Measurements from ENCODE around the gene UBE2M. TPM values are rescaled to one million over a fixed set of nuclear protein-coding genes. Genes with fewer than 3 reads are reported as not detected.
"Not testable (repeated sequence)": the region's sequence is repeated elsewhere in the genome, so short reads cannot be mapped to it uniquely, and the experiment has no call there.

Gene UBE2M
- total RNA-seq: 96.8 and 105 TPM in 2 replicates

- intact Hi-C loops (cut with micrococcal nuclease): loop anchor here (1.0 kb wide), 1 partner anchor 157 kb away; no protein-coding TSS in a partner anchor
Measured at GRCh38 chr19:58558066-58558622, at the start of gene UBE2M. Gene UBE2M (minus strand): TSS chr19:58558611. CDS start chr19:58558381, 230 bp downstream.

GRCh38 chr19:58607213-58607612 lies 48.8 kb upstream of the UBE2M start:
- intact Hi-C loops (cut with micrococcal nuclease): not testable (repeated sequence)

DNA sequence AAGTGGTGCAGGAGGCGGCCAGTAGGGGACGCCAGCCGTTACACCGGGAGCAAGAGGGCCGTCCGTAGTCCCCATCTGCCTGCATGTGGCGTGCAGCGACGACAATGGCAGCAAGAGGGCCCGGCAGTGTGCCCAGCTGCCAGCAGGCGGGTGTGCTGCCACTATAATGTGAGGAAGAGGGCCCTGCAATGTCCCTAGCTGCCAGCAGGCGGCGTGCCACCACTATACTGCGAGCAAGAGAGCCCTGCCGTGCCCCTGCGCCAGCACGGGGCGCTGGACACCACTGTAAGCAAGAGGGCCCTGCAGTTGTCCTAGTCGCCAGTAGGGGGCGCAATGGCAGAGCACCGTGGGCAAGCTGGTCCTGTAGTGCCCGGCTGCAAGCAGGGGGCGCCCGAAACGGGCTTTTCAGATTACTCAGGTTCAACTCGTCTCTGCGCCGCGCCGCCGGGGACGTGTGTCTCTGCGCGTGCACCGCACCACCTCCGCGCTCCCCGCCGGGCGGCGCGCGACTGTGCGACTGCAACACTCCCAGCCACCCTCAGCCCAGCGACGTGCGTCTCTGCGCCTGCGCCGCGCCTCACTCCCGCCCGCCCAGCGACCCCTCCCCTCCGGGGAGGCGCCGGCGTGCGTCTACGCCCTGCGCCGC lies 48.0 kb upstream of the UBE2M start:
- intact Hi-C loops (cut with micrococcal nuclease): not testable (repeated sequence)

DNA sequence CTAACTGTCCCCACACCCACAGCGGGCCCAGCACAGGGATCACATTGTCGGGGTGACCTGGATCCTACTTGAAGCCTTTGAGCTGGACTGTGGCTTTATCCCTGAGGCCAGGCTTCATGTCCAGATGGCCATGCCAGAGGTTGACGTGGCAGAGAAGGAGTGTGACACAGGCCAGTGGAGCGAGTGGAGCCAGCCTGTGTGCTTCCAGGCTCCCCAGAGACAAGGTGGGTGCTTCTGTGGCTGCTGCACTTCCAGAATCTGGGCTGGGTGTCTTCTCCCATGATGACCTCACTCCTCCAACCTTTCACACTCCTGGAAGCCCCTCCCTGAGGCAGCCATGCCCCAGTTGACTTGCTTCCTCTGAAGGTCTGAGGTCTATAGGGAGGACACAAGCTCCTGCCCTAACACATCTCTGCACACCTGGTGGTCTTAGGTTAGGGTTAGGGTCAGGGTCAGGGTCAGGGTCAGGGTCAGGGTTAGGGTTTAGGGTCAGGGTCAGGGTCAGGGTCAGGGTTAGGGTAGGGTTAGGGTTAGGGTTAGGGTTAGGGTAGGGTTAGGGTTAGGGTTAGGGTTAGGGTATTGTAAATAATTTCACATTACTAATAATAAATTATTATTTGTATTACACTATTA lies 27.8 kb upstream of the UBE2M start:
- intact Hi-C loops (cut with micrococcal nuclease): no loop called here

GRCh38 chr19:58585442-58586132 lies 27.2 kb upstream of the UBE2M start:
- intact Hi-C loops (cut with micrococcal nuclease): no loop called here

DNA sequence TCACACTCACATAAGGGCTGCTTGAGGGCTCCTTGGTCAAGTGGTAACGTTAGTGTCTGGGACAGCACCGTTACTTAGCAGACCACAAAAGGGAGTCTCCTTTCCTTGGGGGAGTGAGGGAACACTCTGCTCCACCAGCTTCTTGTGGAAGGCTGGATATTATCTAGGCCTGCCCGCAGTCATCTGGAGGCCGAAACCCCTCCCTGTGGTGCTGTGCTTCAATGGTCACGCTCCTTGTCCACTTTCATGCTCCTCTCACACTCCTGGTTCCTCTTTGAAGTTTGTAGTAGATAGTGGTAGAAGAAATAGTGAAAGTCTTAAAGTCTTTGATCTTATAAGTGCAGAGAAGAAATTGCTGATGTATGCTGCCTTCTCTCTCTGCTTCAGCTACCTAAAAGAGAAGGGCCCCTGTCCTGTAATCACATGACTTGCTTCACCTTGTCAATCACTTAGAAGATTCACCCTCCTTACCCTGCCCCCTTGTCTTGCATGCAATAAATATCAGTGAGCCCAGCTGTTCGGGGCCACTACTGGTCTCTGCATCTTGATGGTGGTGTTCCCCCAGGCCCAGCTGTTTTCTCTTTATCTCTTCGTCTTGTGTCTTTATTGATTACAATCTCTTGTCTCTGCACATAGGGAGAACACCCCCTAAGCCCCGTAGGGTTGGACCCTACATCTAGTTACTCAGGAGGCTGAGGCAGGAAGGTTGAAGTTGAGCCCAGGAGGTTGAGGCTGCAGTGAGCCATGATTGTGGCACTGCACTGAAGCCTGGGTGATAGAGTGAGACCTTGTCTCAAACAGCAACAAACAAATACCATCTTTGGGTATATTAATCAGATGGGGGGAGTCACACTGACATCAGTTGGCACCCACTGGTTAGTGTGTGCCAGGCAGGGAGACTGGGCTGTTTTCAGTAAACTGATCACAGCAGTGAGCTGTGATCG lies 26.4 kb upstream of the UBE2M start:
- intact Hi-C loops (cut with micrococcal nuclease): no loop called here

DNA sequence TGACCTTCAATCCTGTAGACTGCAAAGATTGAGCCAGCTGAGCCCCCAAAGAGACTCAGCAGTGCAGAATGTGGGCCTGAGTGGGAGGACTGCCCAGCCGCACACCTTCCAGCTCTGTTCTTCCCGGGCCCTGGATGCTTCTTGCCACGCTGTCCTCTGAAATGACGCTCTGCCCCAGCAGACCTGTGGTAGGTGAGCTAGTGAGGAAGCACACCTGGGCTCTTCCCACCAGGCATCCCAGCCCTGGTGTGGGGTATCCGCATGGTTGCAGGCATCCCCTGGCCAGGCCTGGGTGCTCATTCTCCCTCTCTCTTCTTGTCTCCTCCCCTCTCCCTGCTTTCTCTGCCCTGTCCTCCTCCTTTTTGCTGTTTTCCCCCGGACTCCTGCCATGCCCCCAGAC lies 24.6 kb upstream of the UBE2M start:
- intact Hi-C loops (cut with micrococcal nuclease): no loop called here

GRCh38 chr19:58581227-58582141 lies 23.1 kb upstream of the UBE2M start:
- intact Hi-C loops (cut with micrococcal nuclease): loop anchor here (1.0 kb wide), 4 partner anchors 37 to 82 kb away; partner anchors contain the start of genes TRIM28 and ZBTB45

DNA sequence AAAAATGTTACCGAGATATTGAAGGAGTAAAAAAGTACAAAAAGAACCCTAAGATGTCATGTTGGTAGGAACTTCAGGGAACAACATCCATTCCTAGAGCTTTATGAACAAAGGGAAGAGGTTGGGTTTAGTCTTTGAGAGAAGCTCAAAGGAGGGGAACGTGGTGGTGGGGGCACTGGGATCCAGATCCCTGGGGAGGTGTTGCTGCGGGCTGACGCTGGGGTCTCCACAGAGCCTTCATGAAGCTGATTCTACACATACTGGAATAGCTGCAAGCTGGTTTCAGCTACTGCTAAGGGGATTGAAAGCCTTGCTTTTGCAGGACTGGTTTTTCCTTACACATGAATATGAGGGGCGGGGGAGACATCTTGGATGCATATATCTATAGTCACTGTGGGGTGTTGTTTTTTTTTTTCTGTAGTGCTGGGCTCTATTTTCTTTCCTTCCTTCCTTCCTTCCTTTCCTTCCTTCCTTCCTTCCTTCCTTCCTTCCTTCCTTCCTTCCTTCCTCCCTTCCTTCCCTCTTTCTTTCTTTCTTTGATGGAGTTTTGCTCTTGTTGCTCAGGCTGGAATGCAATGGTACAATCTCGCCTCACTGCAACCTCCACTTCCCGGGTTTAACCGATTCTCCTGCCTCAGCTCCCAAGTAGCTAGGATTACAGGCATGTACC lies 21.2 kb upstream of the UBE2M start:
- intact Hi-C loops (cut with micrococcal nuclease): no loop called here

DNA sequence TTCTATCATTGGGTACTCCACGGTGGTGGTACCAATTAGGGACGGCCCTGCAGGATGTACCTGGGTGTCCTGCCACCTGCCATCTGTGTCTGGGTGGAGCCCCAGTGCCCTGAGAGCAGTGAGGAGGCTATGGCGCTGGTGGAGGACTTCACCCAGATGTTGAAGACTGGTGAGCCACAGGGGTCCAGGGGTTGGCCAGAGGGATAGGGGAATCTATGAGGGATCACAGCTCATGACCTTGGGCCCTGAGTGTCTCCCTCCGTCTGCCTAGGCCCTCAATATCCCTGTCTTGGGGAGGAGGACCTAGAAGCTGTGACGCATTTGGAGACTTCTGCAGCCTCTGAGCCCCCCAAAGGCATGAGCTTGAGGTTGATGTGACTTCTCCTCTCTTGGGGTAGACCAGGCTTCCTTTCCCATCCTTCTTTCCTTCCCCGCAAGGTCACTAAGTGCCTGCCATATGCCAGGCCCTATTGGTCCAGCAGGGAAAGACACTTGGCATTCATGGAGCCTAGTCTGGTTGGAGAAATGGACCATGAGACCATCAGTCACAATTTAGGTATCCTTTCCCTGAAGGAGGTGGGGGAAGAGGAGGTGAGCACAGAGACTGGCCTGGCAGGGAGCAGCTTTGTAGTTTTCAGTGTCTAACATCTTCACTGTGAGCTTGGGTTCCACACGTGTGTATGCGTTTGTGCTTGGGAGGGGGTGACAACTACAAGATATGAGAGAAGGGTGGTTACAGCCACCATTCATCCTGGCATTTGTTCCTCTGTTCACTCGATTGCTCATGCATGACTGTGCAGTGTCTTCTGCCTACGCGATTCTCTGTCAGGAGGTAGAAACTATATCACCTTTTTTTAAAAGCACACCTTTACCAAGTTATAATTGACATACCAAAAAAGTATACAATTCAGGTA lies 19.9 kb upstream of the UBE2M start:
- intact Hi-C loops (cut with micrococcal nuclease): no loop called here

DNA sequence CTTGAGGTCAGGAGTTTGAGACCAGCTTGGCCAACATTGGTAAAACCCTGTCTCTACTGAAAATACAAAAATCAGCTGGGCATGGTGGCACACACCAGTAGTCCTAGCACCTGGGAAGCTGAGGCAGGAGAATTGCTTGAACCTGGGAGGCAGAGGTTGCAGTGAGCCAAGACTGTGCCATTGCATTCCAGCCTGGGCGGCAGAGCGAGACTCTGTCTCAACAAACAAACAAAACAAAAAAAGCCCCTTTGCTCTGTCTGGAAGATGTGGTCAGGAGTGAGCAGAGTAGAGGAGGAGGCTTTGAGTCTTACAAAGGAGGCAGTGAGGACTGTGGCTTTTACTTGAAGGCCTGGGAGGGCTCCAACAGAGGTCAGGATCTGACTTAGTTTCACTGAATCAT lies 19.2 kb upstream of the UBE2M start:
- intact Hi-C loops (cut with micrococcal nuclease): not testable (repeated sequence)

GRCh38 chr19:58575183-58576041 lies 17.0 kb upstream of the UBE2M start:
- intact Hi-C loops (cut with micrococcal nuclease): loop anchor here (1.0 kb wide), 1 partner anchor 124 kb away; the partner anchor contains the start of gene ZNF324B

DNA sequence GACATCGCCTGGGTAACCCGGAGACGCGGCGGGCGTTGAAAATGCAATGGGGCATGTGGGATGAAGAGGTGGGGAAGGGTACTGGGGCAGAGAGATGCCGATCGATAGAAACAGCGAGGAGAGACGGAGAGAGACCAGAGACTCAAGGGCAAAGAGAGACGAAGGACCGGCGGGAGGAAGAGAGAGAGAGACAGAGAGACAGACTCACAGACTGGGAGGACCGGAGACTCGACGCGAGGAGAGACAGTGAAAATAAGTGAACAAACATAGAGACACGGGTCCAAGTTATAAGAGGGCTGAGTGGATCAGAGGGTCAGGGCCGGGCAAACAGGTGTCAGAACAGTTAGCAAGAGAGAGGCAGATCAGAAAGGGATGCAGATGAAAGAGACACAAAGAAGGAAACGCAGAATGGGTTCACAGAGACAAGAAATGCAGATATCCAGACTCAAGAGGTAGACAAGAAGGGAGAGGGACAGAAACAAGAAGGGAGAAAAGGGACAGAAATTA lies 15.3 kb upstream of the UBE2M start:
- intact Hi-C loops (cut with micrococcal nuclease): loop anchor here (1.0 kb wide), 10 partner anchors 14 to 192 kb away; partner anchors contain the start of genes TRIM28, ZBTB45, ZNF132 and ZNF324

- intact Hi-C loops (cut with micrococcal nuclease): loop anchor here (1.0 kb wide), 11 partner anchors 14 to 192 kb away; partner anchors contain the start of genes TRIM28, ZBTB45, ZNF132 and ZNF324
Measured at GRCh38 chr19:58572818-58573657, 14.6 kb upstream of the UBE2M start, which contains the start of gene MZF1. Gene MZF1 (minus strand): TSS chr19:58573335. CDS start chr19:58571389, 1,946 bp downstream.

GRCh38 chr19:58572026-58572817 lies 13.8 kb upstream of the UBE2M start:
- intact Hi-C loops (cut with micrococcal nuclease): loop anchor here (1.0 kb wide), 1 partner anchor 164 kb away; the partner anchor contains the start of gene ZNF584
